ENCODE measurements around the gene HMHB1. TPM values are rescaled to one million over a fixed set of nuclear protein-coding genes. Genes with fewer than 3 reads are reported as not detected.
A peak's percentile ranks its signal among the peaks of the same experiment; 100 is the strongest.

The HMHB1 gene
- not detected for polyA plus RNA-seq (ENCODE audit: insufficient read length)

GRCh38 chr5:143812085-143812705, at the start of gene HMHB1:
Gene HMHB1 (plus strand): TSS chr5:143812161.
- DNase-seq: no peak

- DNase-seq: no peak
Measured at GRCh38 chr5:143762636-143763220, 49.2 kb upstream of the HMHB1 start.

- no peak for DNase-seq
Measured at GRCh38 chr5:143767162-143767561, 44.8 kb upstream of the HMHB1 start.

GRCh38 chr5:143769026-143769786, 42.8 kb upstream of the HMHB1 start:
- no peak for DNase-seq

GRCh38 chr5:143770450-143770849, 41.5 kb upstream of the HMHB1 start:
- DNase-seq: no peak

- DNase-seq: no peak
Measured at GRCh38 chr5:143771189-143771588, 40.8 kb upstream of the HMHB1 start.

GRCh38 chr5:143771602-143772001, 40.4 kb upstream of the HMHB1 start:
- no peak for DNase-seq

- no peak for DNase-seq
Measured at GRCh38 chr5:143772621-143773020, 39.3 kb upstream of the HMHB1 start.

GRCh38 chr5:143775258-143775657, 36.7 kb upstream of the HMHB1 start:
- no peak for DNase-seq

GRCh38 chr5:143776951-143777350, 35.0 kb upstream of the HMHB1 start:
- no peak for DNase-seq

GRCh38 chr5:143779506-143779905, 32.5 kb upstream of the HMHB1 start:
- DNase-seq: no peak

- DNase-seq: no peak
Measured at GRCh38 chr5:143781993-143782520, 29.9 kb upstream of the HMHB1 start.

GRCh38 chr5:143782588-143783386, 29.2 kb upstream of the HMHB1 start:
- no peak for DNase-seq

- DNase-seq: no peak
Measured at GRCh38 chr5:143788401-143788800, 23.6 kb upstream of the HMHB1 start.

- no peak for DNase-seq
Measured at GRCh38 chr5:143790457-143791112, 21.4 kb upstream of the HMHB1 start.

GRCh38 chr5:143791848-143792731, 19.9 kb upstream of the HMHB1 start:
- DNase-seq: peak; percentile 39

GRCh38 chr5:143793249-143793648, 18.7 kb upstream of the HMHB1 start:
- no peak for DNase-seq

- DNase-seq: no peak
Measured at GRCh38 chr5:143796125-143796524, 15.8 kb upstream of the HMHB1 start.

GRCh38 chr5:143796753-143797152, 15.2 kb upstream of the HMHB1 start:
- no peak for DNase-seq

GRCh38 chr5:143800715-143801114, 11.2 kb upstream of the HMHB1 start:
- DNase-seq: peak; percentile 26

All from hindlimb muscle (tissue), 1 donor.